GM12878 (cell line): ENCODE results near the gene SPATA6. TPM values are rescaled to one million over a fixed set of nuclear protein-coding genes. Genes with fewer than 3 reads are reported as not detected.
"Not testable (repeated sequence)": the region's sequence is repeated elsewhere in the genome, so short reads cannot be mapped to it uniquely, and the experiment has no call there.

Source experiments
- ATAC-seq: fragments of 200-7000 bp; cut with Tn5 transposase; 3 replicates; pipeline ENCODE4 v1.9.1; 2020; ENCODE audit warnings: mild to moderate bottlenecking, moderate library complexity
- BruUV-seq: library from RNA; stranded (reverse); fragments of 400-500 nt; replicated peaks from 2 replicates; lab custom pipeline; 2021; lab: Mats Ljungman, UMichigan
- CTCF ChIA-PET: fragments of 300-600 bp; sonication (Branson Sonifier 250); formaldehyde crosslinking; extraction: SDS; loops from one replicate; lab custom pipeline; 2021; ENCODE audit warnings: inconsistent platforms; lab: Yijun Ruan, JAX
- POLR2A ChIA-PET: fragments of 350-600 bp; formaldehyde crosslinking; extraction: SDS; loops from one replicate; lab custom pipeline; 2021; ENCODE audit warnings: inconsistent platforms; lab: Charles Lee
- RAD21 ChIA-PET: fragments of 300-600 bp; sonication (Branson Sonifier 250); formaldehyde crosslinking; loops from one replicate; lab custom pipeline; 2023; ENCODE audit warnings: antibody characterized with exemption; ENCODE audit not compliant: unreplicated experiment; lab: Charles Lee
- SMC1A ChIA-PET: fragments of 300-600 bp; sonication (Branson Sonifier 250); formaldehyde crosslinking; loops from one replicate; lab custom pipeline; 2023; ENCODE audit not compliant: unreplicated experiment, uncharacterized antibody; lab: Charles Lee
- DNase-seq: peaks from one replicate; pipeline ENCODE4 v3.0.0-alpha.2; 2011; ENCODE audit warnings: low read depth, low spot score
- FAIRE-seq: peaks from 3 replicates; lab custom pipeline; 2011; peaks lifted over from hg19 to GRCh38; lab: Jason Lieb, UNC
- H2AFZ ChIP-seq: 2 replicates; pipeline ENCODE4 v1.6.0; 2011; ENCODE audit warnings: low read depth, low read length, control low read depth; ENCODE audit not compliant: control insufficient read depth
- H3K27ac ChIP-seq: 2 replicates; pipeline ENCODE4 v1.5.1; 2011; ENCODE audit warnings: control low read depth; ENCODE audit not compliant: control insufficient read depth, insufficient read depth
- H3K27me3 ChIP-seq, 2 experiments: replicated peaks in 1 of 2; 2 replicates each; pipeline versions ENCODE4 v1.6.0 to v1.6.1; 2011; ENCODE audit warnings: low read length in 1 of 2; ENCODE audit not compliant: control insufficient read depth in 2 of 2, insufficient read depth in 2 of 2
- H3K36me3 ChIP-seq, 2 experiments: 2 replicates each; pipeline ENCODE4 v1.5.1; 2011; ENCODE audit warnings: low read length in 1 of 2; ENCODE audit not compliant: control insufficient read depth in 2 of 2, insufficient read depth in 2 of 2
- H3K4me1 ChIP-seq: 2 replicates; pipeline ENCODE4 v1.6.1; 2011; ENCODE audit warnings: mild to moderate bottlenecking, low read length, moderate library complexity, mixed read lengths; ENCODE audit not compliant: control insufficient read depth, insufficient read depth
- H3K4me2 ChIP-seq: 2 replicates; pipeline ENCODE4 v1.6.0; 2011; ENCODE audit warnings: control low read depth; ENCODE audit not compliant: control insufficient read depth, insufficient read depth
- H3K4me3 ChIP-seq: fragments of 200-600 bp; sonication (generic); 2 replicates; pipeline ENCODE4 v1.5.1; 2016
- H3K79me2 ChIP-seq: 2 replicates; pipeline ENCODE4 v1.6.0; 2011; ENCODE audit warnings: low read length; ENCODE audit not compliant: control insufficient read depth, insufficient read depth
- H3K9ac ChIP-seq: 2 replicates; pipeline ENCODE4 v1.8.0; 2011; ENCODE audit warnings: low read length, control low read depth, mixed read lengths; ENCODE audit not compliant: control insufficient read depth, insufficient read depth
- H3K9me3 ChIP-seq: replicated peaks from 3 replicates; pipeline ENCODE4 v1.5.1; 2011; ENCODE audit warnings: mild to moderate bottlenecking, low read length; ENCODE audit not compliant: control insufficient read depth, insufficient read depth
- H4K20me1 ChIP-seq: 2 replicates; pipeline ENCODE4 v1.6.0; 2011; ENCODE audit not compliant: control insufficient read depth, insufficient read depth
- BCL11A ChIP-seq: IDR thresholded peaks from 2 replicates; pipeline ENCODE4 v1.6.1; 2011; ENCODE audit warnings: low read depth, low read length
- DPF2 ChIP-seq: fragments of 450-650 bp; IDR thresholded peaks from 2 replicates; pipeline ENCODE4 v1.6.1; 2017; ENCODE audit warnings: mild to moderate bottlenecking
- HCFC1 ChIP-seq: fragments of 150-350 bp; IDR thresholded peaks from 2 replicates; pipeline ENCODE4 v1.6.1; 2014; ENCODE audit warnings: low read length
- IKZF2 ChIP-seq, 2 experiments: fragments of 450-650 bp; IDR thresholded peaks; 2 replicates each; pipeline ENCODE4 v1.6.1; 2017; ENCODE audit warnings: mild to moderate bottlenecking in 2 of 2, moderate library complexity in 2 of 2
- KDM1A ChIP-seq: fragments of 200-600 bp; sonication (generic); IDR thresholded peaks from 2 replicates; pipeline ENCODE4 v1.6.1; 2016; ENCODE audit warnings: borderline replicate concordance
- KLF5 ChIP-seq: fragments of 450-650 bp; IDR thresholded peaks from 2 replicates; pipeline ENCODE4 v1.6.1; 2014; ENCODE audit warnings: mild to moderate bottlenecking; ENCODE audit not compliant: partially characterized antibody
- NKRF ChIP-seq: fragments of 450-650 bp; conservative IDR thresholded peaks from 2 replicates; pipeline ENCODE4 v1.6.1; 2017; ENCODE audit warnings: mild to moderate bottlenecking, moderate library complexity
- PKNOX1 ChIP-seq: fragments of 450-650 bp; IDR thresholded peaks from 2 replicates; pipeline ENCODE4 v1.6.1; 2016; ENCODE audit warnings: mild to moderate bottlenecking
- POLR2AphosphoS2 ChIP-seq: IDR thresholded peaks from 2 replicates; pipeline ENCODE4 v1.6.1; 2011; ENCODE audit warnings: low read depth, mild to moderate bottlenecking, low read length, improper control_type of control experiment, moderate library complexity
- SMAD5 ChIP-seq: IDR thresholded peaks from 2 replicates; pipeline ENCODE4 v1.6.1; 2016; ENCODE audit warnings: antibody characterized with exemption, low read depth
- SMC3 ChIP-seq: IDR thresholded peaks from 2 replicates; pipeline ENCODE4 v1.6.1; 2011; ENCODE audit warnings: low read length, improper control_type of control experiment, borderline replicate concordance
- USF2 ChIP-seq: IDR thresholded peaks from 2 replicates; pipeline ENCODE4 v1.6.1; 2011; ENCODE audit warnings: low read depth, low read length, improper control_type of control experiment, borderline replicate concordance
- WGBS: methylation state at CpG from one replicate; pipeline ENCODE4 v1.1.6; 2016; ENCODE audit warnings: low lambda C conversion rate; ENCODE audit not compliant: insufficient replicate concordance, insufficient coverage; ENCODE audit errors: missing lambda C conversion rate; 5-methylcytosine and 5-hydroxymethylcytosine counted together
- in situ Hi-C: fragments of 300-500 bp; cut with MboI; formaldehyde crosslinking; loops from 9 replicates; pipeline ENCODE4 v1.14.3; 2018; ENCODE audit warnings: mixed read lengths
- intact Hi-C: fragments of 100-400 bp; cut with micrococcal nuclease; formaldehyde crosslinking; loops from one replicate; pipeline ENCODE4 v1.14.2; 2022; ENCODE audit not compliant: unreplicated experiment
- polyA plus RNA-seq, 11 experiments: library from polyadenylated mRNA; depleted of rRNA in 4 of 11; unstranded in 6 of 11; stranded (reverse) in 5 of 11; fragments of >200 nt; fragmentation: Nextera tagmentation in 4 of 11; fragmentation: Illumina TruSeq in 1 of 11; extraction: Ambion mirVana in 4 of 11; extraction: Trizol in 1 of 11; gene quantifications; 1 replicate in 1 of 11; 2 replicates in 10 of 11; pipeline versions ENCODE4 v1.2.1 to v1.2.3, GENCODE V29; 2011 to 2016; ENCODE audit warnings: inconsistent platforms in 2 of 11, missing spikeins in 2 of 11, low read depth in 1 of 11
- total RNA-seq, 4 experiments: library from RNA; depleted of rRNA in 3 of 4; stranded (reverse); fragments of >200 nt in 3 of 4; fragmentation: Illumina TruSeq in 1 of 4; extraction: Trizol in 1 of 4; gene quantifications; 2 replicates each; pipeline versions ENCODE4 v1.2.1 to v1.2.3, GENCODE V29; 2013 to 2021

The SPATA6 gene
- total and polyA plus RNA-seq, 10 of the 15 experiments (the other 5 are each of a cell fraction or from before 2014, with no cell fraction given) = 0.29 TPM; not detected in 9

- BruUV-seq = no TSS peak
- in situ Hi-C loops = no loop called here
Observed at GRCh38 chr1:48439380-48439779, 32.6 kb downstream of the SPATA6 start.

GRCh38 chr1:48437379-48437778 lies 34.6 kb downstream of the SPATA6 start:
- RAD21 ChIA-PET = not testable (repeated sequence)

More at GRCh38 chr1:48439380-48439779, 32.6 kb downstream of the SPATA6 start:
- intact Hi-C loops = no loop called here
- no peaks in the 10 kb centered on the region for H4K20me1 ChIP-seq
- ChIA-PET RAD21 (no interaction called here), SMC1A (no interaction called here), POLR2A (no interaction called here), CTCF (no interaction called here)
- no peak overlapping the region for H3K27ac ChIP-seq
- no peaks in the 10 kb centered on the region for H3K9me3 ChIP-seq
- FAIRE-seq (no peak), ATAC-seq (no peak), DNase-seq (no peak)
- H3K79me2 ChIP-seq = no peaks in the 10 kb centered on the region
- no peaks in the 10 kb centered on the region for H3K27me3 ChIP-seq
- H3K36me3 ChIP-seq = no peaks in the 10 kb centered on the region
- H2AFZ ChIP-seq = no peak overlapping the region
- H3K4me1 ChIP-seq = no peaks in the 10 kb centered on the region
- TF ChIP-seq DPF2 (no peak), KLF5 (no peak), BCL11A (no peak), SMAD5 (no peak), HCFC1 (no peak), SMC3 (no peak), KDM1A (no peak), IKZF2 (IDR thresholded peaks at IDR 0.05) (no peak), PKNOX1 (no peak), USF2 (no peak), POLR2AphosphoS2 (no peak), NKRF (no peak)
- H3K4me3 ChIP-seq = no peak overlapping the region
- H3K9ac ChIP-seq = no peak overlapping the region
- WGBS = 47% methylated on average over 9 of the region's 9 CpGs
- no peak overlapping the region for H3K4me2 ChIP-seq

More at GRCh38 chr1:48437379-48437778, 34.6 kb downstream of the SPATA6 start:
- H3K4me2 ChIP-seq, H3K4me3 ChIP-seq, H3K27ac ChIP-seq, H2AFZ ChIP-seq, H3K36me3 ChIP-seq, POLR2A ChIA-PET, in situ Hi-C loops, H3K79me2 ChIP-seq, CTCF ChIA-PET, H3K27me3 ChIP-seq, BruUV-seq, H3K9me3 ChIP-seq, FAIRE-seq, DNase-seq, ATAC-seq, intact Hi-C loops, H3K4me1 ChIP-seq, H3K9ac ChIP-seq, H4K20me1 ChIP-seq: not testable (repeated sequence)
- SMC1A ChIA-PET = interaction anchor here (0.7 kb wide), 1 partner anchor 152 kb away, joined by 3 read pairs; no protein-coding TSS in a partner anchor
